Kidney (tissue), 14 donors: ENCODE data around the gene CASP4. TPM values are rescaled to one million over a fixed set of nuclear protein-coding genes. Genes with fewer than 3 reads are reported as not detected.

Experiments used
- DNase-seq, 5 donors: peaks; one replicate each; pipeline ENCODE4 v3.0.0-alpha.2; 2013 to 2020
- FAIRE-seq: peaks from 2 replicates; lab custom pipeline; 2012; peaks lifted over from hg19 to GRCh38; lab: Jason Lieb, UNC
- H3K27ac ChIP-seq, 2 donors: one replicate each; pipeline ENCODE4 v1.7.0; 2013; ENCODE audit warnings: low read depth in 2 of 2, low read length in 2 of 2, inconsistent platforms in 1 of 2
- H3K27me3 ChIP-seq: one replicate; pipeline ENCODE4 v1.7.1; 2013; ENCODE audit warnings: low read length, inconsistent platforms; ENCODE audit not compliant: control insufficient read depth, insufficient read depth
- H3K36me3 ChIP-seq, 3 donors: one replicate each; pipeline versions ENCODE4 v1.7.0 to v1.7.1; 2013; ENCODE audit warnings: low read length in 3 of 3, control low read depth in 1 of 3, inconsistent platforms in 1 of 3; ENCODE audit not compliant: insufficient read depth in 3 of 3, control insufficient read depth in 2 of 3
- H3K4me1 ChIP-seq, 3 donors: one replicate each; pipeline versions ENCODE4 v1.7.0 to v1.7.1; 2013; ENCODE audit warnings: low read length in 3 of 3, inconsistent platforms in 1 of 3, low read depth in 1 of 3; ENCODE audit not compliant: control insufficient read depth in 2 of 3, insufficient read depth in 2 of 3
- H3K4me3 ChIP-seq, 3 donors: one replicate each; pipeline versions ENCODE4 v1.7.0 to v1.8.1; 2013; ENCODE audit warnings: low read length in 3 of 3, control low read depth in 1 of 3, inconsistent platforms in 1 of 3
- H3K9ac ChIP-seq, 3 donors: one replicate each; pipeline versions ENCODE4 v1.7.0 to v1.7.1; 2013; ENCODE audit warnings: low read length in 3 of 3, control low read depth in 1 of 3, inconsistent platforms in 1 of 3
- H3K9me3 ChIP-seq, 3 donors: one replicate each; pipeline versions ENCODE4 v1.7.0 to v1.7.1; 2013; ENCODE audit warnings: low read length in 3 of 3, control low read depth in 1 of 3, inconsistent platforms in 1 of 3; ENCODE audit not compliant: control insufficient read depth in 2 of 3, insufficient read depth in 1 of 3
- CTCF ChIP-seq: IDR thresholded peaks from 3 replicates; pipeline ENCODE4 v1.5.1; 2012; ENCODE audit warnings: mild to moderate bottlenecking, moderate library complexity, borderline replicate concordance; ENCODE audit not compliant: insufficient read depth; ENCODE audit errors: extremely low read depth
- intact Hi-C: fragments of 100-400 bp; cut with DNase I; formaldehyde crosslinking; loops from one replicate; pipeline ENCODE4 v1.11.1; 2022
- polyA plus RNA-seq: library from polyadenylated mRNA; stranded (reverse); fragments of 350-450 nt; fragmentation: Illumina TruSeq; extraction: RNeasy Lipid Tissue Mini Kit (QIAGEN cat#74804); gene quantifications from one replicate; pipeline ENCODE4 v1.2.3, GENCODE V29; 2014; ENCODE audit warnings: low read depth, low replicate concordance; ENCODE audit not compliant: insufficient read depth
- total RNA-seq: library from RNA; stranded (reverse); fragmentation: NEBNext Ultra II Directional; extraction: Animal tissue kit (Norgen Biotek cat#: 25700); gene quantifications from one replicate; pipeline ENCODE4 v1.2.1, GENCODE V29; 2021
- donor health status: control.
- donor health status: control.
- donor health status: control.
- donor health status: control.
- donor health status: control.
- donor health status: DM: yes; HTN: yes; CAD: no.
- donor health status: Normal renal cell carcinoma (clear cell type).

Gene CASP4
- total and polyA plus RNA-seq, 2 donors from 2014 or later = 40.6 to 60.3 TPM

- H3K9ac ChIP-seq = no peak overlapping the region
- FAIRE-seq (no peak), DNase-seq (peak in 1 of 5 donors; percentile 18)
- intact Hi-C loops = no loop called here
- no peak for TF ChIP-seq CTCF
- H3K4me3 ChIP-seq = no peak overlapping the region
- no peaks in the 10 kb centered on the region for H3K36me3 ChIP-seq
- H3K27me3 ChIP-seq = no peaks in the 10 kb centered on the region
- no peaks in the 10 kb centered on the region for H3K9me3 ChIP-seq
- H3K4me1 ChIP-seq = no peaks in the 10 kb centered on the region
- no peak overlapping the region for H3K27ac ChIP-seq
Measured at GRCh38 chr11:104925850-104926249, 42.5 kb downstream of the CASP4 start.

GRCh38 chr11:104918113-104918824 lies 50.1 kb downstream of the CASP4 start:
- H3K9me3 ChIP-seq = no peaks in the 10 kb centered on the region
- no peak for TF ChIP-seq CTCF
- H3K27ac ChIP-seq = peak overlapping the region; percentile 64 to 73
- intact Hi-C loops = no loop called here
- H3K4me3 ChIP-seq = peak overlapping the region; percentile 21 to 64 (median 60)
- H3K36me3 ChIP-seq = no peaks in the 10 kb centered on the region
- no peaks in the 10 kb centered on the region for H3K4me1 ChIP-seq
- no peaks in the 10 kb centered on the region for H3K27me3 ChIP-seq
- DNase-seq (peak in 1 of 5 donors; percentile 13), FAIRE-seq (no peak)
- peak overlapping the region in 2 of 3 donors; percentile 32 to 62 for H3K9ac ChIP-seq

- H3K9me3 ChIP-seq = no peaks in the 10 kb centered on the region
- peak overlapping the region; percentile 64 to 73 for H3K27ac ChIP-seq
- no peaks in the 10 kb centered on the region for H3K36me3 ChIP-seq
- peak overlapping the region; percentile 21 to 64 (median 60) for H3K4me3 ChIP-seq
- DNase-seq (no peak), FAIRE-seq (no peak)
- H3K27me3 ChIP-seq = no peaks in the 10 kb centered on the region
- peak overlapping the region in 2 of 3 donors; percentile 5 to 62 for H3K9ac ChIP-seq
- intact Hi-C loops = no loop called here
- H3K4me1 ChIP-seq = no peaks in the 10 kb centered on the region
- no peak for TF ChIP-seq CTCF
Measured at GRCh38 chr11:104917271-104918112, 50.9 kb downstream of the CASP4 start.
